ENCODE results near the gene MORN2. TPM values are rescaled to one million over a fixed set of nuclear protein-coding genes. Genes with fewer than 3 reads are reported as not detected.
"Not testable (repeated sequence)": the region's sequence is repeated elsewhere in the genome, so short reads cannot be mapped to it uniquely, and the experiment has no call there.

MORN2 gene
- 12.8 and 16.9 TPM in 2 replicates for total RNA-seq
- long read RNA-seq, partial matches to known transcripts: 0 of 4 reads
- long read RNA-seq, other reads (novel, unspliced or antisense): 1 of 4 reads

- peak; percentile 94 for DNase-seq (ENCODE audit: extremely low spot score, unreplicated experiment)
- peaks cover 9% of the 10 kb centered on the region for H3K9me3 Mint-ChIP-seq (ENCODE audit: unreplicated experiment)
- H3K4me1 Mint-ChIP-seq (ENCODE audit: unreplicated experiment): peaks cover 21% of the 10 kb centered on the region
- peaks cover 12% of the 10 kb centered on the region for H3K36me3 Mint-ChIP-seq (ENCODE audit: unreplicated experiment)
- peak within 1 kb of the TSS; percentile 92 for H3K27ac Mint-ChIP-seq (ENCODE audit: unreplicated experiment)
- no peaks in the 10 kb centered on the region for H3K27me3 Mint-ChIP-seq (ENCODE audit: unreplicated experiment)
- TF ChIP-seq CTCF (IDR thresholded peaks at IDR 0.05): no peak
- peak within 1 kb of the TSS; percentile 93 for H3K4me3 Mint-ChIP-seq (ENCODE audit: unreplicated experiment)
Measured at GRCh38 chr2:38875576-38876367, at the start of gene MORN2, which contains the start of gene DHX57. MORN2 (plus strand) TSS chr2:38875976. DHX57 (minus strand) TSS chr2:38875934; CDS start chr2:38868405, 7,529 bp downstream.

GRCh38 chr2:38827539-38828145 is 48.1 kb upstream of the MORN2 start:
- H3K27me3 Mint-ChIP-seq (ENCODE audit: unreplicated experiment); H3K4me1 Mint-ChIP-seq (ENCODE audit: unreplicated experiment); DNase-seq (ENCODE audit: extremely low spot score, unreplicated experiment); H3K4me3 Mint-ChIP-seq (ENCODE audit: unreplicated experiment); H3K9me3 Mint-ChIP-seq (ENCODE audit: unreplicated experiment): not testable (repeated sequence)
- Mint-ChIP-seq H3K36me3 (ENCODE audit: unreplicated experiment) (peaks cover 26% of the 10 kb centered on the region), H3K27ac (ENCODE audit: unreplicated experiment) (peak overlapping the region; percentile 81)

GRCh38 chr2:38828460-38828859 is 47.3 kb upstream of the MORN2 start:
- no peaks in the 10 kb centered on the region for H3K9me3 Mint-ChIP-seq (ENCODE audit: unreplicated experiment)
- peaks cover 8% of the 10 kb centered on the region for H3K4me1 Mint-ChIP-seq (ENCODE audit: unreplicated experiment)
- H3K4me3 Mint-ChIP-seq (ENCODE audit: unreplicated experiment): no peak overlapping the region
- H3K27me3 Mint-ChIP-seq (ENCODE audit: unreplicated experiment): no peaks in the 10 kb centered on the region
- no peak for TF ChIP-seq CTCF (IDR thresholded peaks at IDR 0.05)
- peak overlapping the region; percentile 81 for H3K27ac Mint-ChIP-seq (ENCODE audit: unreplicated experiment)
- DNase-seq (ENCODE audit: extremely low spot score, unreplicated experiment): no peak
- peaks cover 22% of the 10 kb centered on the region for H3K36me3 Mint-ChIP-seq (ENCODE audit: unreplicated experiment)

- no peak overlapping the region for H3K4me3 Mint-ChIP-seq (ENCODE audit: unreplicated experiment)
Measured at GRCh38 chr2:38829971-38830370, 45.8 kb upstream of the MORN2 start.

GRCh38 chr2:38830526-38831159 is 45.1 kb upstream of the MORN2 start:
- Mint-ChIP-seq H3K36me3 (ENCODE audit: unreplicated experiment) (peaks cover 21% of the 10 kb centered on the region), H3K27ac (ENCODE audit: unreplicated experiment) (no peak overlapping the region), H3K4me1 (ENCODE audit: unreplicated experiment) (peaks cover 8% of the 10 kb centered on the region), H3K4me3 (ENCODE audit: unreplicated experiment) (no peak overlapping the region), H3K9me3 (ENCODE audit: unreplicated experiment) (no peaks in the 10 kb centered on the region), H3K27me3 (ENCODE audit: unreplicated experiment) (no peaks in the 10 kb centered on the region)
- TF ChIP-seq CTCF (IDR thresholded peaks at IDR 0.05): no peak
- DNase-seq (ENCODE audit: extremely low spot score, unreplicated experiment): no peak

More at GRCh38 chr2:38829971-38830370, 45.8 kb upstream of the MORN2 start:
- no peak overlapping the region for H3K27ac Mint-ChIP-seq (ENCODE audit: unreplicated experiment)
- DNase-seq (ENCODE audit: extremely low spot score, unreplicated experiment): no peak
- H3K36me3 Mint-ChIP-seq (ENCODE audit: unreplicated experiment): peaks cover 21% of the 10 kb centered on the region
- H3K27me3 Mint-ChIP-seq (ENCODE audit: unreplicated experiment): no peaks in the 10 kb centered on the region
- peaks cover 8% of the 10 kb centered on the region for H3K4me1 Mint-ChIP-seq (ENCODE audit: unreplicated experiment)
- TF ChIP-seq CTCF (IDR thresholded peaks at IDR 0.05): no peak
- no peaks in the 10 kb centered on the region for H3K9me3 Mint-ChIP-seq (ENCODE audit: unreplicated experiment)

All from osteocyte (in vitro differentiated cells).